ENCODE data around the gene WDR13. TPM values are rescaled to one million over a fixed set of nuclear protein-coding genes. Genes with fewer than 3 reads are reported as not detected.

Gene WDR13
- total RNA-seq, 2 donors from 2014 or later = 51.3 to 51.9 TPM

DNA sequence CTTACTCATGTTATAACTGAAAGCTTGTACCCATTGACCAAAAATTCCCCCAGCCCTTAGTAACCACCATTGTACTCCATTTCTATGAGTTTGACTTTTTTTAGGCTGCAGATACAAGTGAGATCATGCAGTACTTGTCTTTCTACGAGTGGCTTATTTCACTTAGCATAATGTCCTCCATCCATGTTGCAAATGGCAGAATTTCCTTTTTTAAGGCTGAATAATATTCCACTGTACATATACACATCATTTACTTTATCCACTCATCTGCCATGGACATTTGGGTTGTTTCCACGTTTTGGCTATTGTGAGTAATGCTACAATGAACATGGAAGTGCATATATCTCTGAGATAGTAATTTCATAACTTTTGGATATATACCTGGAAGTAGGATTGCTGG is 12.6 kb upstream of the WDR13 start:
- Histone ChIP-seq H3K36me3 (ENCODE audit: control insufficient read depth, insufficient read depth, low read length) (peaks cover 4% of the 10 kb centered on the region), H3K27ac (ENCODE audit: low read depth, low read length) (no peak overlapping the region), H3K9me3 (ENCODE audit: control insufficient read depth, low read length) (no peaks in the 10 kb centered on the region), H3K27me3 (ENCODE audit: control insufficient read depth, insufficient read depth, low read length, poor library complexity, severe bottlenecking) (no peaks in the 10 kb centered on the region), H3K4me3 (ENCODE audit: low read length) (no peak overlapping the region), H3K9ac (ENCODE audit: extremely low read depth, low read length, poor library complexity, severe bottlenecking) (no peak overlapping the region), H3K4me1 (ENCODE audit: control insufficient read depth, insufficient read depth, low read length) (no peaks in the 10 kb centered on the region)
- Mint-ChIP-seq H3K4me3 (no peak overlapping the region), H3K9me3 (peaks cover 58% of the 10 kb centered on the region), H3K36me3 (ENCODE audit: low read depth) (peaks cover 3% of the 10 kb centered on the region), H3K27me3 (ENCODE audit: insufficient read depth) (no peaks in the 10 kb centered on the region), H3K4me1 (peaks cover 2% of the 10 kb centered on the region), H3K27ac (no peak overlapping the region)
- DNase-seq = no peak
- WGBS, 2 experiments (ENCODE audit: insufficient coverage in 1 of 2, insufficient read length in 1 of 2) = 79% methylated on average over 2 of the region's 2 CpGs; no CpG with 5 or more reads in 1 of the 2 experiments
- TF ChIP-seq, protein P1, sequence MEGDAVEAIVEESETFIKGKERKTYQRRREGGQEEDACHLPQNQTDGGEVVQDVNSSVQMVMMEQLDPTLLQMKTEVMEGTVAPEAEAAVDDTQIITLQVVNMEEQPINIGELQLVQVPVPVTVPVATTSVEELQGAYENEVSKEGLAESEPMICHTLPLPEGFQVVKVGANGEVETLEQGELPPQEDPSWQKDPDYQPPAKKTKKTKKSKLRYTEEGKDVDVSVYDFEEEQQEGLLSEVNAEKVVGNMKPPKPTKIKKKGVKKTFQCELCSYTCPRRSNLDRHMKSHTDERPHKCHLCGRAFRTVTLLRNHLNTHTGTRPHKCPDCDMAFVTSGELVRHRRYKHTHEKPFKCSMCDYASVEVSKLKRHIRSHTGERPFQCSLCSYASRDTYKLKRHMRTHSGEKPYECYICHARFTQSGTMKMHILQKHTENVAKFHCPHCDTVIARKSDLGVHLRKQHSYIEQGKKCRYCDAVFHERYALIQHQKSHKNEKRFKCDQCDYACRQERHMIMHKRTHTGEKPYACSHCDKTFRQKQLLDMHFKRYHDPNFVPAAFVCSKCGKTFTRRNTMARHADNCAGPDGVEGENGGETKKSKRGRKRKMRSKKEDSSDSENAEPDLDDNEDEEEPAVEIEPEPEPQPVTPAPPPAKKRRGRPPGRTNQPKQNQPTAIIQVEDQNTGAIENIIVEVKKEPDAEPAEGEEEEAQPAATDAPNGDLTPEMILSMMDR (conservative IDR thresholded peaks at IDR 0.05) = no peak

DNA sequence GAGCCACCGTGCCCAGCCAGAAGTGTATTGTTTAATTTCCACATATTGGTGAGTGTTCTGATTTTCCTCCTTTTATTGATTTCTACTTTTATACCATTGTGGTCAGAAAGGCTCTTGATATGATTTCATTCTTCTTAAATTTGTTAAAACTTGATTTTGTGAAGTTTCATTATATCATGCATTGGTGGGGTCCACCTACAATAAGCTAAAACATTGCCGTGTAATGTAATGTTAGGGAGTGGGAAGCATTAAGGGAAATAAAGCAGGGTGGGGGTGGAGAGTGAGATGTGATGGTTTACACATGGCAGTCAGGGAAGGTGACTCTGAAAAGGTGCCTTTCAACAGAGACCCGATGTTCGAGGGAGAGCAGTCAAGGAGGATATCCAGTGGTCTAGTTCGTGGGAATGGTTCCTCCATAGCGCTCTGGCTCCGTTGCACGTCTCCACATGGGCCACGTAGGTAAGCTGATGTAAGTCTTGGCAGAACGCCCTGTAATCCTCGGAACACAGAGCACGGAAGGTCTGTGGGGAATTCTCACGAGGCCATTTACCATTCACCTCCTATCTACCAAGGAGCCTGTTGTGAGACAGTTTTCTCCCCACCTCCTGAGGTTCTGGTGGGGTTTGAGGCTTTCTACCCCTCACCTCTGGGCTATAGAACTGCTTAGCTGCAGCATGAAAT is 7.7 kb upstream of the WDR13 start:
- Mint-ChIP-seq H3K4me3 (no peak overlapping the region), H3K4me1 (no peaks in the 10 kb centered on the region), H3K27me3 (ENCODE audit: insufficient read depth) (no peaks in the 10 kb centered on the region), H3K9me3 (peaks cover 60% of the 10 kb centered on the region), H3K36me3 (ENCODE audit: low read depth) (no peaks in the 10 kb centered on the region), H3K27ac (no peak overlapping the region)
- H3K9ac ChIP-seq (ENCODE audit: extremely low read depth, low read length, poor library complexity, severe bottlenecking) = no peak overlapping the region
- no peaks in the 10 kb centered on the region for H3K4me1 ChIP-seq (ENCODE audit: control insufficient read depth, insufficient read depth, low read length)
- TF ChIP-seq, protein P1 (conservative IDR thresholded peaks at IDR 0.05) = no peak
- no peak overlapping the region for H3K4me3 ChIP-seq (ENCODE audit: low read length)
- no peaks in the 10 kb centered on the region for H3K36me3 ChIP-seq (ENCODE audit: control insufficient read depth, insufficient read depth, low read length)
- no peak for DNase-seq
- 95 to 100% methylated on average over 6 to 9 of the region's 13 CpGs for WGBS, 2 experiments (ENCODE audit: insufficient coverage in 1 of 2, insufficient read length in 1 of 2)
- H3K9me3 ChIP-seq (ENCODE audit: control insufficient read depth, low read length) = no peaks in the 10 kb centered on the region
- no peak overlapping the region for H3K27ac ChIP-seq (ENCODE audit: low read depth, low read length)
- no peaks in the 10 kb centered on the region for H3K27me3 ChIP-seq (ENCODE audit: control insufficient read depth, insufficient read depth, low read length, poor library complexity, severe bottlenecking)

DNA sequence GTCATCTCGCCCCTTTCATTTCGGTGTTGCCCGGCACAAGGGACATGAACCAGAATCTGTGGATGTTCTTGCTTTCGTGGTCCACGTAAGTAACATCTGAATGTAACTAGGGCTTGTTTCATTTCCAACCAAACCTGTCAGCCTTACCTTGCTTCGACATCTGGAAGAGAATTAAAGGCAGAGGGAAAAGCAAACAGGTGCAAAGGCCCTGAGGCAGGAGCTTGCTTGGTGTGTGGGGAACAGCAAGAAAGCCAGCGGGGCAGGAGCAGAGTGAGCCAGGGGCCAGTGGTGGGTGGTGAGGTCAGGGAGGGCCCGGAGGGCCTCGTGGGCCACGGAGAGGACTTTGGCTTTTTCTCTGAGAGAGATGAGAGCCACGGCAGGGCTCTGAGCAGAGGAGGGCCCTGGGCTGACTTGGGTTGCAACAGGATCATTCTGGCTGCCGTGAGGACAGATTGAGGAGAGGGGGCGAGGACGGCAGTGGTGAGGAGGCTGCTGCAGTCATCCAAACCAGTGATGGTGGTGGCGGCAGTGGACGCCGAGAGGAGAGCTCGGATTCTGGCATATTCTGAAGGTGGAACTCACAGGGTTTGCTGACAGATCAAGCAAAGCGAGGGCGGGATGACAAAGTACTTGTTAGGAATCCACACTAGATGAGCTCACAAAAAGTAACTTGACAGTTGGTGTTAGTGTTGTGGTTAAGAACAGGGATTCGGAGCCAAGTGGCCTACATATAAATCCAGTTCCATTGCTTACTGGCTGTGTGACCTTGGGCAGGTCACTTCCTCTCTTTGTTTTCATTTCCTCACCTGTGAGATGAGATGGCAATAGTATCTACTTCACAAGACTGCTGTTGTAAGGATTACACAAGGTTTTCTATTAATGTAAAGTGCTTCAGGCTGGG is 6.8 kb upstream of the WDR13 start:
- DNase-seq = no peak
- H3K4me1 ChIP-seq (ENCODE audit: control insufficient read depth, insufficient read depth, low read length) = no peaks in the 10 kb centered on the region
- no peak overlapping the region for H3K9ac ChIP-seq (ENCODE audit: extremely low read depth, low read length, poor library complexity, severe bottlenecking)
- H3K9me3 Mint-ChIP-seq = peaks cover 54% of the 10 kb centered on the region
- no peaks in the 10 kb centered on the region for H3K9me3 ChIP-seq (ENCODE audit: control insufficient read depth, low read length)
- H3K4me1 Mint-ChIP-seq = no peaks in the 10 kb centered on the region
- 87 to 96% methylated on average over 5 to 21 of the region's 21 CpGs for WGBS, 2 experiments (ENCODE audit: insufficient coverage in 1 of 2, insufficient read length in 1 of 2)
- no peaks in the 10 kb centered on the region for H3K27me3 Mint-ChIP-seq (ENCODE audit: insufficient read depth)
- H3K27ac ChIP-seq (ENCODE audit: low read depth, low read length) = no peak overlapping the region
- H3K4me3 Mint-ChIP-seq = no peak overlapping the region
- TF ChIP-seq, protein P1 (conservative IDR thresholded peaks at IDR 0.05) = no peak
- H3K4me3 ChIP-seq (ENCODE audit: low read length) = no peak overlapping the region
- H3K36me3 Mint-ChIP-seq (ENCODE audit: low read depth) = no peaks in the 10 kb centered on the region
- H3K27ac Mint-ChIP-seq = no peak overlapping the region
- H3K27me3 ChIP-seq (ENCODE audit: control insufficient read depth, insufficient read depth, low read length, poor library complexity, severe bottlenecking) = no peaks in the 10 kb centered on the region
- H3K36me3 ChIP-seq (ENCODE audit: control insufficient read depth, insufficient read depth, low read length) = no peaks in the 10 kb centered on the region
